ENCODE data around the gene CD86.

Gene CD86

GRCh38 chr3:122074621-122075265 lies 19.6 kb downstream of the CD86 start:
- DNase-seq (ENCODE audit: extremely low read depth, low read depth), result no peak
- TF ChIP-seq CTCF (IDR thresholded peaks at IDR 0.05; ENCODE audit: low read depth, low read length), result no peak

- TF ChIP-seq CTCF (IDR thresholded peaks at IDR 0.05; ENCODE audit: low read depth, low read length), result no peak
- no peak for DNase-seq (ENCODE audit: extremely low read depth, low read depth)
Observed at GRCh38 chr3:122076491-122077292, 21.5 kb downstream of the CD86 start.

GRCh38 chr3:122077293-122078234 lies 22.4 kb downstream of the CD86 start:
- no peak for TF ChIP-seq CTCF (IDR thresholded peaks at IDR 0.05; ENCODE audit: low read depth, low read length)
- no peak for DNase-seq (ENCODE audit: extremely low read depth, low read depth)

GRCh38 chr3:122078235-122078935 lies 23.2 kb downstream of the CD86 start:
- no peak for DNase-seq (ENCODE audit: extremely low read depth, low read depth)
- no peak for TF ChIP-seq CTCF (IDR thresholded peaks at IDR 0.05; ENCODE audit: low read depth, low read length)

- no peak for TF ChIP-seq CTCF (IDR thresholded peaks at IDR 0.05; ENCODE audit: low read depth, low read length)
- DNase-seq (ENCODE audit: extremely low read depth, low read depth), result no peak
Observed at GRCh38 chr3:122079524-122080206, 24.5 kb downstream of the CD86 start.

- no peak for DNase-seq (ENCODE audit: extremely low read depth, low read depth)
- no peak for TF ChIP-seq CTCF (IDR thresholded peaks at IDR 0.05; ENCODE audit: low read depth, low read length)
Observed at GRCh38 chr3:122080207-122080587, 25.0 kb downstream of the CD86 start.
